OCI-LY1 (cell line): ENCODE results near the gene HOXD10.

Experiments used
- H2AFZ ChIP-seq: fragments of 200-600 bp; sonication (generic), shearing (Covaris generic); 2 replicates; pipeline ENCODE4 v1.6.0; 2014; ENCODE audit warnings: antibody characterized with exemption, mild to moderate bottlenecking, low read length
- H3F3A ChIP-seq: fragments of 200-600 bp; sonication (generic), shearing (Covaris generic); 2 replicates; pipeline ENCODE4 v1.6.0; 2014; ENCODE audit warnings: mild to moderate bottlenecking, antibody characterized with exemption, low read length, moderate library complexity; ENCODE audit not compliant: insufficient read depth
- H3K27ac ChIP-seq: fragments of 200-600 bp; sonication (generic); 2 replicates; pipeline ENCODE4 v1.5.1; 2014; ENCODE audit warnings: low read length, mixed run types, mild to moderate bottlenecking, low read depth; ENCODE audit not compliant: poor library complexity, severe bottlenecking
- H3K27me3 ChIP-seq: fragments of 200-600 bp; sonication (generic); 2 replicates; pipeline ENCODE4 v1.6.0; 2014; ENCODE audit warnings: antibody characterized with exemption, mild to moderate bottlenecking, low read length, moderate library complexity; ENCODE audit not compliant: insufficient read depth
- H3K36me3 ChIP-seq: fragments of 200-600 bp; sonication (generic); 2 replicates; pipeline ENCODE4 v1.6.1; 2014; ENCODE audit warnings: mild to moderate bottlenecking, antibody characterized with exemption, low read length, moderate library complexity, mixed read lengths; ENCODE audit not compliant: insufficient read depth
- H3K4me1 ChIP-seq: fragments of 200-600 bp; sonication (generic); 2 replicates; pipeline ENCODE4 v1.5.1; 2014; ENCODE audit warnings: mild to moderate bottlenecking, low read length, moderate library complexity; ENCODE audit not compliant: insufficient read depth, severe bottlenecking
- H3K4me2 ChIP-seq: fragments of 200-600 bp; sonication (generic), shearing (Covaris generic); 2 replicates; pipeline ENCODE4 v1.6.1; 2014; ENCODE audit warnings: low read length
- H3K4me3 ChIP-seq: fragments of 200-600 bp; sonication (generic); 2 replicates; pipeline ENCODE4 v1.5.1; 2014; ENCODE audit warnings: low read length, low read depth, mild to moderate bottlenecking, mixed read lengths; ENCODE audit not compliant: poor library complexity, severe bottlenecking
- H3K79me2 ChIP-seq: fragments of 200-600 bp; shearing (Covaris generic); 2 replicates; pipeline ENCODE4 v1.6.1; 2016; ENCODE audit warnings: mixed run types, low read length, mixed read lengths; ENCODE audit not compliant: insufficient read depth
- H3K9ac ChIP-seq: fragments of 200-600 bp; sonication (generic), shearing (Covaris generic); 2 replicates; pipeline ENCODE4 v1.6.1; 2014; ENCODE audit warnings: mild to moderate bottlenecking, low read length, mixed read lengths
- H3K9me2 ChIP-seq: fragments of 200-600 bp; sonication (generic), shearing (Covaris generic); 2 replicates; pipeline ENCODE4 v1.6.1; 2014; ENCODE audit warnings: low read depth, mild to moderate bottlenecking, low read length, mixed read lengths
- H3K9me3 ChIP-seq: fragments of 200-600 bp; shearing (Covaris generic); 2 replicates; pipeline ENCODE4 v1.6.1; 2014; ENCODE audit warnings: low read length, mixed read lengths
- H4K20me1 ChIP-seq: fragments of 200-600 bp; sonication (generic), shearing (Covaris generic); 2 replicates; pipeline ENCODE4 v1.6.0; 2016; ENCODE audit warnings: mild to moderate bottlenecking, low read length; ENCODE audit not compliant: insufficient read depth
- EZH2 ChIP-seq: fragments of 200-600 bp; sonication (generic), shearing (Covaris generic); IDR thresholded peaks from 2 replicates; pipeline ENCODE4 v1.8.0; 2017; ENCODE audit warnings: borderline replicate concordance, mixed run types, mild to moderate bottlenecking, antibody characterized with exemption, low read length, moderate library complexity, mixed read lengths
- TF ChIP-seq, protein P1 (sequence below): fragments of 200-600 bp; sonication (generic), shearing (Covaris generic); IDR thresholded peaks from 2 replicates; pipeline ENCODE4 v1.5.1; 2017; ENCODE audit warnings: mild to moderate bottlenecking, antibody characterized with exemption, low read length, moderate library complexity, mixed read lengths

The HOXD10 gene

DNA sequence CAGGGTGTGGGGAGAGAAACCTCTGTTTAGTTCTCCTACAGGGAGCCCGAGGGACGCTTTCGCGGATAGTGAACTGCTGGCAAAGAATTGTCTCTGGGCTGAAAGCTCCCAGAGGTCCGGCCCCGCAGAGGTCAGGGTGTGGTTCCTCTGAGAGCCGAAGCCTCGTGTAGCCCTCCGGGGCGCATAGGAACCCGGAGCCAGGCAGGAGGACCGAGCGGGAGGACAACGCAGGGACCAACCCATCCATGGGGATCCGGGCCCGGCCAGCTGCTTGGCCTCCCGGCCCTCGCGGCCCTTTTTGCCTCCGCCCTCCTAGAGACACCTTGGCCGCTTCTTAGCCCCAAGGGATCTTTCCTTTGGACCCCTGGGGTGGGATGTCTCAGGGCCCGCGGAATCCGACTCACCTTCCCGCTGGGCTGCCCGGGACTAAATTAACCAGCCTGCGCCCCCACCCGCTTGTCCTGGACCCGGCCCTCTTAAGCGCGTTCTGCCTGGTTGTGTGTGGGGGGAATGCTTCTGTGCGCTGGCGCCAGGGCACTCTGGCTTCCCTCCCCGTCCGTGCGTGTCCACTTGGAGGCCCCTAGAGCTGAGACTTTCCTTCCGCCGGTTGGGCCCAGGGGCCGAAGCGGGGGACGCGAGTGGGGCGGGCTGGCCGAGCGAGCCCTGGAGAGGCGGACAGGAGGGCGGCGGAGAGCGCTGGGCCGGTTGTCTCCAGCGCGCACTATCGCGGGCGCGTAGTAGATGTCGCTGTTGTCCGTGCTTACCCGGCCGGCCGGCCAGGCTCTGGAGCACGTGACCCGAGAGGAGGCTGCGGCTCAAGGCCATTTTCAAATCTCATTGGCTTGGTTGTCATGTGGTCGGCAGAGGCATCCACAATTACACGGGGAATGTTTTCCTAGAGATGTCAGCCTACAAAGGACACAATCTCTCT, at the start of gene HOXD10:
HOXD10 (plus strand) TSS at position 896 of the 931 bp plus-strand sequence. CDS start 56 bp downstream, outside the sequence.
- H2AFZ ChIP-seq = no peak within 1 kb of the TSS
- no peaks in the 10 kb centered on the region for H3K9me3 ChIP-seq
- H3F3A ChIP-seq = no peaks in the 10 kb centered on the region
- no peaks in the 10 kb centered on the region for H3K27me3 ChIP-seq
- no peak for TF ChIP-seq EZH2
- TF ChIP-seq, protein P1, sequence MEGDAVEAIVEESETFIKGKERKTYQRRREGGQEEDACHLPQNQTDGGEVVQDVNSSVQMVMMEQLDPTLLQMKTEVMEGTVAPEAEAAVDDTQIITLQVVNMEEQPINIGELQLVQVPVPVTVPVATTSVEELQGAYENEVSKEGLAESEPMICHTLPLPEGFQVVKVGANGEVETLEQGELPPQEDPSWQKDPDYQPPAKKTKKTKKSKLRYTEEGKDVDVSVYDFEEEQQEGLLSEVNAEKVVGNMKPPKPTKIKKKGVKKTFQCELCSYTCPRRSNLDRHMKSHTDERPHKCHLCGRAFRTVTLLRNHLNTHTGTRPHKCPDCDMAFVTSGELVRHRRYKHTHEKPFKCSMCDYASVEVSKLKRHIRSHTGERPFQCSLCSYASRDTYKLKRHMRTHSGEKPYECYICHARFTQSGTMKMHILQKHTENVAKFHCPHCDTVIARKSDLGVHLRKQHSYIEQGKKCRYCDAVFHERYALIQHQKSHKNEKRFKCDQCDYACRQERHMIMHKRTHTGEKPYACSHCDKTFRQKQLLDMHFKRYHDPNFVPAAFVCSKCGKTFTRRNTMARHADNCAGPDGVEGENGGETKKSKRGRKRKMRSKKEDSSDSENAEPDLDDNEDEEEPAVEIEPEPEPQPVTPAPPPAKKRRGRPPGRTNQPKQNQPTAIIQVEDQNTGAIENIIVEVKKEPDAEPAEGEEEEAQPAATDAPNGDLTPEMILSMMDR = no peak
- H3K4me2 ChIP-seq = no peak within 1 kb of the TSS
- H3K27ac ChIP-seq = no peak within 1 kb of the TSS
- H3K36me3 ChIP-seq = no peaks in the 10 kb centered on the region
- H3K9ac ChIP-seq = no peak within 1 kb of the TSS
- H3K4me3 ChIP-seq = no peak within 1 kb of the TSS
- no peaks in the 10 kb centered on the region for H4K20me1 ChIP-seq
- H3K4me1 ChIP-seq = no peaks in the 10 kb centered on the region
- no peaks in the 10 kb centered on the region for H3K9me2 ChIP-seq
- no peaks in the 10 kb centered on the region for H3K79me2 ChIP-seq

DNA sequence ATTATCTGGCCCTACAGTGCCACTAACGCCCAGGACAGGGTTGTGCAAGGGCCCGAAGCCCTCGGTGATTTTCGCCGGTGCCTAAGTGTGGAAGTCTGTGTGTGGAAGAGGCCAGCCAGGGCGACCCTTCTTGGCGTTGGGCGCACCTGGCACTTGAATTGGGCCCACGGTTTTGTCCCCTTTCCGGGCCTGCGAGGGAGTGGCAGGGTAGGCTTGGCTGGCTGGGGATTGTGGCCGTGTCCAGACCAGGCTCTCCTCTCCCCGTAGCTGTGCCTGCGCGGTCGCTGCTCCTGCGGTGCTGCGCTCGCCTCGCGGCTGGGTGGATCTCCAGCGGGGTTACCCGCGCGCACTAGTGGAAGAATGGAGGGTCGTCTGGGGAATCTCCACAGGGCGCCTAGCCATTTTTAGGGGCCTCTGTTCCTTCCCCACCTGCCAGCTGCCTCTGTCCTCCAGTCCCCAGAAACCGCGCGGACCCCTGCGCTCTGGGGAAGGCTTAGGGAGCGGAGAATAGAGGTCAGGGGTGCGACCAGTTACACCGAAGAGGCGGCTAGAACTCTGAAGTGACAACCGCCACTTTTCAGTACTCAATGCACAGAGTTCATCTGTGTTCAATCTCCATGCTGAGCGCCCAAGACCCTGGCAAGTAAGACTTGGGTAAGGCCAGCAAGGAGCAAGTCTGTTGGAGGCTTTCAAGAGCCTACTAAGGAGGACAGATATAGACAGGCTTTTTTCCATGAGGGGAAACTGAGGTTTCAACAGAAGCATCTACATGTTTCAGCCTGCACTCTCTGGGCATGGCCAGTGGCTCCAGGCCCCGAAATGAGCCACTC, 48.8 kb upstream of the HOXD10 start:
- Histone ChIP-seq H3K27ac (no peak overlapping the region), H3F3A (no peaks in the 10 kb centered on the region), H3K4me3 (no peak overlapping the region), H3K4me1 (no peaks in the 10 kb centered on the region), H3K79me2 (no peaks in the 10 kb centered on the region), H3K36me3 (no peaks in the 10 kb centered on the region), H3K27me3 (no peaks in the 10 kb centered on the region), H3K9me2 (no peaks in the 10 kb centered on the region), H2AFZ (no peak overlapping the region), H4K20me1 (no peaks in the 10 kb centered on the region), H3K9ac (no peak overlapping the region), H3K9me3 (no peaks in the 10 kb centered on the region), H3K4me2 (no peak overlapping the region)
- TF ChIP-seq EZH2 = no peak
- TF ChIP-seq, protein P1 = no peak

DNA sequence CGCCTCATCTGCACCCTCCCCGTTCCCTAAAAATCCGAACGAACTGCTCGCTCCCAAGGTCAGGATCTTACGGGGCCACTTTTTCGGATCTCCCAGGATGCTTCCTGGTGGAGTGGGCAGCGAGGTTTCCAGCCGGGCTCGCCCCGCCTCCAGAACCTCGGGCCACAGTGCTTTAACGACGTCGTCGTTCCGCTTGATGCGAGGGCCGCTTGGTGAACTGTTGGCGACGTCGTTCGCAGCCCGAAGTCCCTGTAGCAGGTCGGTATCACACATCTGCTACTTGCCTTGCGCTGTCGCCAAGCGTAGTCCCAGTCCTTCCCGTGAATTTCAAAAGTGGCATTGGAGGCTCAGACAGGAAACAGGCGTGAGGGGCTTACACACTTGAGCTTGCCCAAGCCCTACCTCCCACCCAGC, 48.2 kb upstream of the HOXD10 start:
- Histone ChIP-seq H3K36me3 (no peaks in the 10 kb centered on the region), H3K4me2 (no peak overlapping the region), H3K4me1 (no peaks in the 10 kb centered on the region), H3K9ac (no peak overlapping the region), H2AFZ (no peak overlapping the region), H3K27me3 (no peaks in the 10 kb centered on the region), H3F3A (no peaks in the 10 kb centered on the region), H3K9me3 (no peaks in the 10 kb centered on the region), H3K79me2 (no peaks in the 10 kb centered on the region), H3K27ac (no peak overlapping the region), H3K9me2 (no peaks in the 10 kb centered on the region), H4K20me1 (no peaks in the 10 kb centered on the region), H3K4me3 (no peak overlapping the region)
- TF ChIP-seq, protein P1 = no peak
- TF ChIP-seq EZH2 = no peak
